ENCODE measurements around the gene NDC80. TPM values are rescaled to one million over a fixed set of nuclear protein-coding genes. Genes with fewer than 3 reads are reported as not detected.

The NDC80 gene
- total RNA-seq, 6 donors from 2014 or later: 0.89 to 1.8 (median 1.4) TPM

GRCh38 chr18:2531751-2532150 is 39.6 kb upstream of the NDC80 start:
- Histone ChIP-seq H3K36me3 (peaks cover 0 to 5% (median 1%) of the 10 kb centered on the region in 4 donors), H3K4me1 (no peaks in the 10 kb centered on the region), H3K27ac (no peak overlapping the region), H3K4me3 (no peak overlapping the region), H3K9me3 (no peaks in the 10 kb centered on the region), H3K27me3 (no peaks in the 10 kb centered on the region)
- 86 to 94% methylated on average over 2 of the region's 2 CpGs for WGBS, 2 donors
- no peak for ATAC-seq (ENCODE audit: low FRiP score in 2 of 2)
- TF ChIP-seq CTCF (IDR thresholded peaks at IDR 0.05) (no peak), POLR2AphosphoS5 (IDR thresholded peaks at IDR 0.05) (no peak), EP300 (IDR thresholded peaks at IDR 0.05) (no peak), POLR2A (IDR thresholded peaks at IDR 0.05) (no peak)
- DNase-seq: no peak

- Histone ChIP-seq H3K9me3 (no peaks in the 10 kb centered on the region), H3K4me3 (no peak overlapping the region), H3K27me3 (no peaks in the 10 kb centered on the region), H3K36me3 (peaks cover 0 to 8% (median 1%) of the 10 kb centered on the region in 4 donors), H3K27ac (no peak overlapping the region), H3K4me1 (no peaks in the 10 kb centered on the region)
- no peak for ATAC-seq (ENCODE audit: low FRiP score in 2 of 2)
- WGBS, 2 donors: 92 to 95% methylated on average over 2 of the region's 2 CpGs
- DNase-seq: no peak
- TF ChIP-seq POLR2AphosphoS5 (IDR thresholded peaks at IDR 0.05) (no peak), EP300 (IDR thresholded peaks at IDR 0.05) (no peak), CTCF (IDR thresholded peaks at IDR 0.05) (no peak), POLR2A (IDR thresholded peaks at IDR 0.05) (no peak)
These were observed 38.6 kb upstream of the NDC80 start for GRCh38 chr18:2532797-2533196.

DNA sequence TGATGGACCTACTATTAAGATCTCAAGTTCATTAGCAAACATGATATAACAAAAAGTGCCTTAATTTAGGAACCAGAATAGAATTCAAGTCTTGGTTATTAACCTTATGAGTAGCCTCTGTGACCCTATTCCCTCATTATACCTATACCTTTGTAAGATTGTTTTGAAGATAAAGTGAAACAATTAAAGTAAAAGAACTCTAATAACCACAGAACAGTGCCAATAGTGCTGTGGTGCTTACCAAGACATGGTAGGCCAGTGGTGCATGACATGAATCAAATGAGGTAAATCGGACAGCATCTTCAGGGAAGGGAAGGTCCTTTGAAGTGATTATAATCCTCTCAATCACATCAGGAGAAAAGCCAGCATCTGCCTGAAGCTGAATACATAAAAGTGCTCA is 36.5 kb upstream of the NDC80 start:
- H3K27ac ChIP-seq: no peak overlapping the region
- H3K4me1 ChIP-seq: no peaks in the 10 kb centered on the region
- TF ChIP-seq POLR2A (IDR thresholded peaks at IDR 0.05) (no peak), POLR2AphosphoS5 (IDR thresholded peaks at IDR 0.05) (no peak), CTCF (IDR thresholded peaks at IDR 0.05) (no peak), EP300 (IDR thresholded peaks at IDR 0.05) (no peak)
- WGBS, 2 donors: 95 to 100% methylated on average over 1 of the region's 1 CpG
- ATAC-seq (ENCODE audit: low FRiP score in 2 of 2): no peak
- no peaks in the 10 kb centered on the region for H3K9me3 ChIP-seq
- no peak for DNase-seq
- peaks cover 0 to 13% (median 1%) of the 10 kb centered on the region in 4 donors for H3K36me3 ChIP-seq
- H3K27me3 ChIP-seq: no peaks in the 10 kb centered on the region
- H3K4me3 ChIP-seq: no peak overlapping the region

- no peak for DNase-seq
- Histone ChIP-seq H3K36me3 (peaks cover 0 to 13% (median 1%) of the 10 kb centered on the region in 4 donors), H3K27ac (no peak overlapping the region), H3K4me1 (no peaks in the 10 kb centered on the region), H3K9me3 (no peaks in the 10 kb centered on the region), H3K27me3 (no peaks in the 10 kb centered on the region), H3K4me3 (no peak overlapping the region)
- peak in 1 of 2 donors; percentile 37 for ATAC-seq (ENCODE audit: low FRiP score in 2 of 2)
- 88 to 92% methylated on average over 1 of the region's 1 CpG for WGBS, 2 donors
- TF ChIP-seq CTCF (IDR thresholded peaks at IDR 0.05): no peak
- TF ChIP-seq EP300 (IDR thresholded peaks at IDR 0.05): no peak
- TF ChIP-seq POLR2A (IDR thresholded peaks at IDR 0.05): no peak
- no peak for TF ChIP-seq POLR2AphosphoS5 (IDR thresholded peaks at IDR 0.05)
These were observed 35.9 kb upstream of the NDC80 start for GRCh38 chr18:2535419-2535910.

- TF ChIP-seq POLR2AphosphoS5 (IDR thresholded peaks at IDR 0.05) (no peak), POLR2A (IDR thresholded peaks at IDR 0.05) (no peak), CTCF (IDR thresholded peaks at IDR 0.05) (no peak), EP300 (IDR thresholded peaks at IDR 0.05) (no peak)
- DNase-seq (no peak), ATAC-seq (ENCODE audit: low FRiP score in 2 of 2) (no peak)
- WGBS, 2 donors: 47 to 50% methylated on average over 2 of the region's 2 CpGs
- H3K4me3 ChIP-seq: no peak overlapping the region
- no peaks in the 10 kb centered on the region for H3K27me3 ChIP-seq
- H3K27ac ChIP-seq: no peak overlapping the region
- H3K4me1 ChIP-seq: no peaks in the 10 kb centered on the region
- no peaks in the 10 kb centered on the region for H3K9me3 ChIP-seq
- peaks cover 0 to 13% (median 1%) of the 10 kb centered on the region in 4 donors for H3K36me3 ChIP-seq
These were observed 35.3 kb upstream of the NDC80 start for GRCh38 chr18:2536063-2536462.
